Gastroesophageal sphincter (tissue), 4 donors: ENCODE measurements around the gene GRIK3. TPM values are rescaled to one million over a fixed set of nuclear protein-coding genes. Genes with fewer than 3 reads are reported as not detected.
"Not testable (repeated sequence)": the region's sequence is repeated elsewhere in the genome, so short reads cannot be mapped to it uniquely, and the experiment has no call there.

Experiments
- ATAC-seq: fragments of 150-250 bp; one replicate; pipeline ENCODE4 v1.9.1; 2016; ENCODE audit warnings: mild to moderate bottlenecking, moderate library complexity
- H3K27ac ChIP-seq, 4 donors: fragments of 200-600 bp; sonication (generic) in 3 of 4; 1 replicate in 3 of 4; 2 replicates in 1 of 4; pipeline ENCODE4 v1.5.1; 2016 to 2019
- H3K27me3 ChIP-seq: fragments of 200-600 bp; sonication (generic); one replicate; pipeline ENCODE4 v1.5.1; 2019
- H3K36me3 ChIP-seq, 2 donors: fragments of 200-600 bp; sonication (generic); one replicate each; pipeline ENCODE4 v1.5.1; 2019; ENCODE audit warnings: control low read depth in 1 of 2
- H3K4me1 ChIP-seq, 3 donors: fragments of 200-600 bp; sonication (generic); 1 replicate in 2 of 3; 2 replicates in 1 of 3; pipeline ENCODE4 v1.5.1; 2016 to 2019; ENCODE audit warnings: control low read depth in 2 of 3
- H3K4me3 ChIP-seq, 2 donors: fragments of 200-600 bp; sonication (generic); one replicate each; pipeline ENCODE4 v1.5.1; 2019; ENCODE audit warnings: mild to moderate bottlenecking in 1 of 2, moderate library complexity in 1 of 2
- H3K9me3 ChIP-seq, 3 donors: fragments of 200-600 bp; sonication (generic); one replicate each; pipeline ENCODE4 v1.5.1; 2017 to 2019; ENCODE audit warnings: control low read depth in 2 of 3
- EP300 ChIP-seq: sonication (generic); formaldehyde crosslinking; IDR thresholded peaks from one replicate; pipeline ENCODE4 v1.6.1; 2017; ENCODE audit warnings: antibody characterized with exemption, mild to moderate bottlenecking
- POLR2A ChIP-seq, 2 donors: fragments of 450-650 bp; IDR thresholded peaks; one replicate each; pipeline ENCODE4 v1.6.1; 2017; ENCODE audit warnings: antibody characterized with exemption in 2 of 2, mild to moderate bottlenecking in 2 of 2, moderate library complexity in 1 of 2
- POLR2AphosphoS5 ChIP-seq: sonication (generic); formaldehyde crosslinking; IDR thresholded peaks from one replicate; pipeline ENCODE4 v1.6.1; 2017; ENCODE audit warnings: antibody characterized with exemption
- WGBS, 2 donors: methylation state at CpG; one replicate each; pipeline ENCODE4 v1.1.5; 2018; ENCODE audit warnings: low coverage in 1 of 2; 5-methylcytosine and 5-hydroxymethylcytosine counted together
- total RNA-seq, 4 donors: library from RNA; depleted of rRNA; stranded (reverse); fragments of >200 nt; gene quantifications; one replicate each; pipeline ENCODE4 v1.1.0, GENCODE V29; 2016
- TF ChIP-seq, protein P1 (sequence below), 4 experiments: fragments of 200-600 bp in 2 of 4; fragments of 450-650 bp in 2 of 4; sonication (generic) in 1 of 4; IDR thresholded peaks; one replicate each; pipeline ENCODE4 v1.5.1; 2017 to 2019; ENCODE audit warnings: antibody characterized with exemption in 4 of 4, mild to moderate bottlenecking in 2 of 4, moderate library complexity in 2 of 4

Gene GRIK3
- total RNA-seq, 4 donors from 2014 or later, result 3.1 to 7.8 (median 5.0) TPM

DNA sequence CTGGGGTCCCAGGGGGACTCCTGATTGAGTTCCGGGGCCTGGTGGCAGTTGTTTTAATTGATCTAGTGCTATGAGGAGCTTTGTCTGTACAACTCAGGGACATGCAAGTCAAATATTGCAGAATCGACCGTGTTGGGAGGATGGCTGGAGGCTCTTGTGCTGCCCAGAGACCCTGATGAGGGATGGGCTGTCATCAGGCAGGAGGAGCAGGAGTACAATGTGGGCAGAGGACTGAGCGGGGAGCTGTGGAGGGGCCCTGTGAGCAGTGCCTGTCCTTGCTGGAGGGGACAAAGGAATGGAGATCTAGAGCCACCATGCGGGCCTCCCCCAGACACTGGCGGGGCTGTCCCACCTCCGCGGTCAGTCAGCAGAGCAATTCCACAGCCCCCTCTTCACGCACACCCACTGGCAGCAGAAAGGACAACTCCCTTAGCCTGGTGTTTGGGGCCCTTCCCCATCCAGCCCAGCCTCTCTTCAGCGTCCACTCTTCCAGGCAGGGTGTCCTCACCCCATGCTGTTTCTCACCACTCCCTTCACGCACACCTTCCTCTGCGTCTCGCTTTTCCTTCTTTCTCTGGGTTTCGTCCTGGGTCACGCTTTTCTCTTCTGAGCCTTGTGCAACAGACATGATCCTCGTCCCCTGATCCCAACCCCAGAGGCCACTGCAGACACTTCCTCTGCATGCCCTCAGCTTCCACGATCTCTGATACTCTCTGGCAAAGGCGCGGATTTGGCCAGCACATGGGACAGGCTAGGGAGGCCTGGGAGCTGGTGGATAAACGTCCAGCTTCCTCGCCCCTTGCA, 122.6 kb downstream of the GRIK3 start:
- no peak for ATAC-seq
- no peaks in the 10 kb centered on the region for H3K4me1 ChIP-seq
- no peaks in the 10 kb centered on the region for H3K36me3 ChIP-seq
- WGBS, 2 donors, result 59 to 68% methylated on average over 13 to 15 of the region's 21 CpGs
- TF ChIP-seq EP300 (no peak), POLR2AphosphoS5 (no peak), POLR2A (IDR thresholded peaks at IDR 0.05) (no peak)
- TF ChIP-seq, protein P1, sequence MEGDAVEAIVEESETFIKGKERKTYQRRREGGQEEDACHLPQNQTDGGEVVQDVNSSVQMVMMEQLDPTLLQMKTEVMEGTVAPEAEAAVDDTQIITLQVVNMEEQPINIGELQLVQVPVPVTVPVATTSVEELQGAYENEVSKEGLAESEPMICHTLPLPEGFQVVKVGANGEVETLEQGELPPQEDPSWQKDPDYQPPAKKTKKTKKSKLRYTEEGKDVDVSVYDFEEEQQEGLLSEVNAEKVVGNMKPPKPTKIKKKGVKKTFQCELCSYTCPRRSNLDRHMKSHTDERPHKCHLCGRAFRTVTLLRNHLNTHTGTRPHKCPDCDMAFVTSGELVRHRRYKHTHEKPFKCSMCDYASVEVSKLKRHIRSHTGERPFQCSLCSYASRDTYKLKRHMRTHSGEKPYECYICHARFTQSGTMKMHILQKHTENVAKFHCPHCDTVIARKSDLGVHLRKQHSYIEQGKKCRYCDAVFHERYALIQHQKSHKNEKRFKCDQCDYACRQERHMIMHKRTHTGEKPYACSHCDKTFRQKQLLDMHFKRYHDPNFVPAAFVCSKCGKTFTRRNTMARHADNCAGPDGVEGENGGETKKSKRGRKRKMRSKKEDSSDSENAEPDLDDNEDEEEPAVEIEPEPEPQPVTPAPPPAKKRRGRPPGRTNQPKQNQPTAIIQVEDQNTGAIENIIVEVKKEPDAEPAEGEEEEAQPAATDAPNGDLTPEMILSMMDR (IDR thresholded peaks at IDR 0.05), result no peak
- H3K9me3 ChIP-seq, result peaks cover 0 to 4% (median 0%) of the 10 kb centered on the region in 3 donors
- H3K4me3 ChIP-seq, result no peak overlapping the region
- no peak overlapping the region for H3K27ac ChIP-seq
- H3K27me3 ChIP-seq, result peaks cover 65% of the 10 kb centered on the region

DNA sequence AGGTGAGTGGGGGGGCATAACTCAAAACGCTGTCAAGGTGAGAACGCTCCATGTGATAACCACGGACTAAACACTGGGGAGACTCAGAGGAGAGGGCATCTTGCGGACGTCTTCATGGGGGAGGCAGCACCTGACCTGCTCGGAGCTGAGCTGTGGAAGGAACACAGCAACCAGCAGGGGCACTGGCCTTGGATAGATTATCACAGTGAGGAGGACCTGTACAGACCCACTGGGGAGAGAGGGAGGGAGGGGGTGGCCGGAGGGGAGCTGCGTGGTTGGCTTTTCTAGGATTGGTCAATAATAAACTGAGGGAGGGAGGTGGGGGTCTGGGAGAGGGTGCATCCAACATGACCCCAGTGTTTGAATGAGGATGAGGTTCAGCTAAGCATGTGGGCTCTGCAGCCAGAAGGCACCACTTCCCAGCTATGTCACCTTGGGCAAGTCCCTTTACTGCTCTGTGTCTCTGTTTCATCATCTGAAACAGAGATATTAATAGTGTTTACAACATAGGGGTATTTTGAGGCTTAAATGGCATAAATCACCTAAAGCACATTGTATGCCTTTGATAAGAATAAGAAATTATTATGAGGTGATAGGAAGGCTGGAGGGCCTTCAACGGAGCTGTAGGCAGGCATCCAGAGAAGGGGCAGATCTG, 123.3 kb downstream of the GRIK3 start:
- no peak for ATAC-seq
- Histone ChIP-seq H3K36me3 (no peaks in the 10 kb centered on the region), H3K9me3 (peaks cover 0 to 4% (median 0%) of the 10 kb centered on the region in 3 donors), H3K4me3 (no peak overlapping the region), H3K4me1 (no peaks in the 10 kb centered on the region), H3K27me3 (peaks cover 61% of the 10 kb centered on the region), H3K27ac (no peak overlapping the region)
- TF ChIP-seq, protein P1 (IDR thresholded peaks at IDR 0.05), result no peak
- no peak for TF ChIP-seq POLR2AphosphoS5
- TF ChIP-seq EP300, result no peak
- TF ChIP-seq POLR2A (IDR thresholded peaks at IDR 0.05), result no peak
- 41 to 52% methylated on average over 3 to 4 of the region's 9 CpGs for WGBS, 2 donors

DNA sequence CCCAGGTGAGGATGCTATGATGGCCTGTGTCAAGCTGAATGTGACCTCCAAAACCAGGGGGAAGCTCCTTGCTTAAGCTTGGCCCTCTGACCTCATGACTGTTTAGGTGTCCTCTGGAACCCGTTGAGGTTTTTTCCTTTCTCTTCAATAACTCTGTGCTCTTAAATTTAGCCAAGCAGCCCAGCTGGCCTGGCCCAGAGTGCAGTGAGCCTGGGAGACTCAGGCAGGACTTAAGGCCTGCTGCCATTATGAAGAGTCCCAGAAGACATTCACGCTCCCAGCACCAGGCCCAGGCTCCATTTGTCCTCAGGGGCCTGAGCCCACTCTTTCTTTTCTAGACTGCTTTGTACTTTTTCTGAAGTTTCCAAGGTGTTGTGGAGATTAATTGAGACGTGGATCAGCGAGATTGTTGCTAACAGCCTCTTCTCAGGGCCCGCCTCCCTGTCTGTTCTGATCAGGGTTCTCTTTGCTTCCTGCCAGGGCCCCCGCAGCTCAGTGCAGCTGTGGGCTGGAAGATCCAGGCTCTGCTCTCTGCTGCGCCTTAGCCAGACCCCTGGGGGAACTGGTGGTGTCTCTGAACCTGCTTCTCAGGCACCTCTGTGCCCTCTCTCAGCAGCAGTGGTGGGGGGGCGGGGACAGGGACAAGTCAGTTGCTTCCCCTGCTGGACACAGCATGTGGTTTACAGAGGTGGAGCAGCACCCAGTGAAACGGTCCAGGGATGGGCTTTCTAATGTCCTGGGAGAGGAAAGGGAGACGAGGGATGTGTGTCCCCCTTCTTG, 124.2 kb downstream of the GRIK3 start:
- Histone ChIP-seq H3K27ac (no peak overlapping the region), H3K36me3 (no peaks in the 10 kb centered on the region), H3K27me3 (peaks cover 54% of the 10 kb centered on the region), H3K4me3 (no peak overlapping the region), H3K4me1 (no peaks in the 10 kb centered on the region), H3K9me3 (no peaks in the 10 kb centered on the region)
- no peak for ATAC-seq
- no peak for TF ChIP-seq POLR2A (IDR thresholded peaks at IDR 0.05)
- no peak for TF ChIP-seq EP300
- TF ChIP-seq, protein P1 (IDR thresholded peaks at IDR 0.05), result no peak
- no peak for TF ChIP-seq POLR2AphosphoS5
- 17 to 43% methylated on average over 2 to 3 of the region's 10 CpGs for WGBS, 2 donors

DNA sequence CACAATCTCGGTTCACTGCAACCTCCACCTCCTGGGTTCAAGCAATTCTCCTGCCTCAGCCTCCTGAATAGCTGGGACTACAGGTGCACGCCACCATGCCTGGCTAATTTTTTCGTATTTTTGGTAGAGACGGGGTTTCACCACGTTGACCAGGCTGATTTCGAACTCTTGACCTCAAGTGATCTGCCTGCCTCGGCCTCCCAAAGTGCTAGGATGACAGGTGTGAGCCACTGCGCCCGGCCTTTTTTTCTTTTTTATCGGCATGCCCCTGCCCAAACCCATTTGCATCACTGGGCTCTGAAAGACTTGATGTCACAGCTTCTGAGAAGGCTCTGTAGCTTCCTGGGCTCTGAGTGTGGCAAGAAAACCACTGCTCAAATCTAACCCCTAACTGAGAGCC, 125.0 kb downstream of the GRIK3 start:
- not testable (repeated sequence) for H3K4me3 ChIP-seq, ATAC-seq, H3K27ac ChIP-seq, H3K9me3 ChIP-seq, H3K4me1 ChIP-seq, H3K36me3 ChIP-seq
- peaks cover 46% of the 10 kb centered on the region for H3K27me3 ChIP-seq
- WGBS, 2 donors, result 82 to 86% methylated on average over 7 to 10 of the region's 10 CpGs

DNA sequence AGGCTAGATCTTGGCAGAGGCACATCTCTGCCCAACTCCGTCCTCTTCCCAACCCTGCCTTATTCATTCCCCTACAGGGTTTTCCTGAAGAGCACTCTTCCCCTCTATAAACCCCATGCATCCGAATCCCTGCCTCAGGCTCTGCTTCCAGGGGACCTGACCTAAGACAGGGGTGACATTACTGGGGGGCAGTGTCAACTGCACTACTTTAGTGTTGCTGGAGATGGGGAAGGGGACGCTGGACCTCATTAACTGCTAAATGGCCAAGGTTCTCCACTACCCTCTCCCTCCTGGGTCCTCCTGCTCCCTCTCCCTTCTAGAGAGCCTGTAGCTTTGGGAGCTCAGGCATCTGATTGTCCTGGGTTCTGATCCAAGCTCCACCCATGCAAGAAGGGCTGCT, 126.2 kb downstream of the GRIK3 start:
- no peaks in the 10 kb centered on the region for H3K36me3 ChIP-seq
- H3K9me3 ChIP-seq, result no peaks in the 10 kb centered on the region
- WGBS, 2 donors, result 73% methylated on average over 2 of the region's 3 CpGs; no CpG with 5 or more reads in 1 of the 2 donors
- no peak overlapping the region for H3K27ac ChIP-seq
- H3K4me3 ChIP-seq, result no peak overlapping the region
- TF ChIP-seq POLR2A (IDR thresholded peaks at IDR 0.05) (no peak), EP300 (no peak), POLR2AphosphoS5 (no peak)
- TF ChIP-seq, protein P1 (IDR thresholded peaks at IDR 0.05), result no peak
- no peaks in the 10 kb centered on the region for H3K4me1 ChIP-seq
- ATAC-seq, result no peak
- H3K27me3 ChIP-seq, result peaks cover 35% of the 10 kb centered on the region
